GM04504 (cell line): ENCODE results near the gene IGSF21.

Source experiments
- DNase-seq: peaks from one replicate; pipeline ENCODE4 v3.0.0-alpha.2; 2012; ENCODE audit warnings: low read depth

IGSF21 gene

DNA sequence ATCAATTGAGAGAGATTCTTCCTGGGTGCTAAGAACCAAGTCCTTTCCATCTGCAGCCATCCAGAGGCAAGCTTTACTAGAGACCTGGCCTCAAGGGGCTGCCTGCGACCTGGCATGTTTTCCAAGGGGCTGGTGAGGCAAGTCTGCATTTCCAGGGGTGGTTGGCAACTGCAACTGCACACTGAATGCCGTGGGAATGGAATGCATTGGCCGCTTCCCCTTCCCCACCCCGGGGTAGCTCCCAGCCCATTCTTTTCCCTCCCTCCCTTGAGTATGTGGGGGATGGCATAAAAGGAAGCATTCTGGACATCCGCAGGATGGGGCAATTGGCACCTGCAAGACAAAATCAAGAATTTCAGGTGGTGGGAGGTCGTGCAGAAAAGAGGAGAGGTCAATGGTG, 155.1 kb downstream of the IGSF21 start:
- no peak for DNase-seq

GRCh38 chr1:18263547-18264120, 156.0 kb downstream of the IGSF21 start:
- no peak for DNase-seq

GRCh38 chr1:18264450-18265039, 156.9 kb downstream of the IGSF21 start:
- DNase-seq: no peak

GRCh38 chr1:18265641-18266040, 158.0 kb downstream of the IGSF21 start:
- no peak for DNase-seq

- no peak for DNase-seq
Measured at GRCh38 chr1:18266391-18266790, 158.8 kb downstream of the IGSF21 start.

DNA sequence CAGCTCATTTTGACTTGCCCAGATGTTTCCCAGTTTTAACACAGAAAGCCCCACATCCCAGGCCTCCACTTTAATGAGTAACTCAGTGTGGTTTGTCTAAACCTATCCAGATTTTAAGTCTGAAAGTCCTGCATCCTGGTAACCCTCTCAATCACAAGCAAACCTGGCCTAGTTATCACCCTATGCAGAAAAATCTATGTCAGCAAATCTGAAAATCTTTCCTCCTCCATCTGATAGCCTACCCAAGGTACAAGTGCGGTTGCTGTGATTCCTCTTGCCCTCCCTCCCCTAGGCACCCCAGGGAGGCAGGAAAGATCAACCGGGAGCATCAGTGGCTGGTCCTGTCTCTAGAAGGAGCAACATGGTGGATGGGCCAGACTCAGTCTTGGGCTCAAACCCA, 163.7 kb downstream of the IGSF21 start:
- no peak for DNase-seq

DNA sequence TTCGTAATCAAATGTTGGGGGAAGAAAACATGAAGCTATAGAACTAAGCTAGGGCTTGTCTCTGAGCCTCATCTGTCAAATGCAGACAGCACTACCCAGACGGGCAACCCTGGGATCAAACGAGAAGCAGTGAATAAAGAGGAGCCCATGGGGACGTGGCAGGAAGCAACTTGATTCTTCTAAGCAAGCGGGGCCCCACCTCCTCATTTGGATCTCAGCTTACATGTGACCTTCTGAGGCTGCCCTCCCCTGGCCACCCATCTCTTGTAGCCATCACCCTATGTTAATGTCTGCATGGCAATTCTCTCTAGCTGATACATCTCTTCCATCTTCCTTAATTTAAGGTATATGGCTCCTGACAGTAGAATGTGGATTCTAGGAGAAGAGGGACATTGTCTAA, 171.3 kb downstream of the IGSF21 start:
- DNase-seq: no peak

DNA sequence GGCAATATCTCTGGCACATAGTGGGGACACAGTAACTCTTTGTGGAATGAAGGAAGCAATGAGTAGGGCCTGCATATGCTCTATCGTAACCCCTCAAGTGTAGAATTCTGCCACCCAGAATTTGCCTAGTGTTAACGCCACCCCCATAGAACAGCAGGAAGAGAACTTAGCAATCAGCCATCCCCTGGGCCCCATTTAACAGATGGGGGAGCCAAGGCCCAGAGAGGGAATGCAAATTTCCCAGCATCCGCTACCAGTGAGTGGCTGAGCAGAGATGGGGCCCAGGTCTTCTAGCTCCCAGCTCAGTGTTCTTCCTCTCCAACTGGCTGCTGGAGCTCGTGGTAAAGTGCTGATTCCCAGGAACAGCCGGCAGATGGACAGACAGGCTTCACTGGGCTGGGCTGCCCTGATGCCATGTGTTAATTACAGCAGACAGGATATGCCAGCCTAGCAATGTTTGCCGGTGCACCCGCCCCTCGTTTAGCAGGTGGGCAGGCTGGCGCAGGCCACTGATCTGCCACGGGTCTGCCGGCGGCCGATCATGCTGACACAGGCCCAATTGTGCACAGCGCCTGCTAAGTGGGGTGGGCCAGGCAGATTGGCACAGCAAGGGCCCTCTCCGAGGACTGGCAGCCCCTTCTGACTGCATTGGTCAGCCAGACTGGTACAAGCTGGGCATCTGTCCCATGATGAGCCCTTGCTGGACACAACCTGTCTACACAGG, 171.9 kb downstream of the IGSF21 start:
- DNase-seq: no peak

- no peak for DNase-seq
Measured at GRCh38 chr1:18280956-18281355, 173.4 kb downstream of the IGSF21 start.

- DNase-seq: no peak
Measured at GRCh38 chr1:18282851-18283600, 175.4 kb downstream of the IGSF21 start.

- DNase-seq: no peak
Measured at GRCh38 chr1:18283601-18284385, 176.2 kb downstream of the IGSF21 start.

DNA sequence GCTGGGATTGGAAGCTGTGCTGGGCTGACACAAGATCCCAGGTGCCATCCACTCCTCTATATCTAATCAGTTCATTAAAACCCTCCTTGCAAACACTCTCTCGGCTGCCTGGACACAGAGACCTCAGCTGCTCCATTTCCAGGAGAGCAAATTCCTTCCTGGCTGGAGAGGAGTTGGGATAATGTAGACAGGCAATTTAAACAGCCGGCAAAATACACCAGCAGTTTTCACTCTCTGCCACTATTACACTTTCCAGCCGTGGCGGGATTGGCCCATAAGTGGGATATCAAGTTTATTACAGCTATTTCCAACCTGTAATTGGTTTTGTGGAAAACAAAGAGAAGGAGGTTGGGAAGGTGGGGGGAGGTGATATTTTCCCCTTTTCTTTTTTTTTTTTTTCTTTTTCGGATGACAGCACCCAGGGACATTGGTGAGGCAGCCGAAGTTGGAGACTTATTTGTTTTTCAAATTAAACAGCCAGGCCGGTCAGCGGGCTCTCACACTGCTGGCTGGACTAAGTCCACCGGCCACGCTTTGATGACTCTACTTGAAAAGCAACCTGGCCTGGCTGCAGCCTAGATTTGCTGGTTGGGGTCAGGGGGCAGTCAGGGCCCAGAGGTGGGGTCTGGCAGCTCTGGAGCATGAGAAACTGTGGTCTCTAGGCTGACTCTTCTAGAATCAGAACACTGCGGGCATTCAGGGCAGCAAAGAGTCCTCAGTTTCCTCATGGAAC, 177.4 kb downstream of the IGSF21 start:
- DNase-seq: no peak

GRCh38 chr1:18285538-18285924, 177.9 kb downstream of the IGSF21 start:
- DNase-seq: no peak

- no peak for DNase-seq
Measured at GRCh38 chr1:18288722-18289121, 181.1 kb downstream of the IGSF21 start.

DNA sequence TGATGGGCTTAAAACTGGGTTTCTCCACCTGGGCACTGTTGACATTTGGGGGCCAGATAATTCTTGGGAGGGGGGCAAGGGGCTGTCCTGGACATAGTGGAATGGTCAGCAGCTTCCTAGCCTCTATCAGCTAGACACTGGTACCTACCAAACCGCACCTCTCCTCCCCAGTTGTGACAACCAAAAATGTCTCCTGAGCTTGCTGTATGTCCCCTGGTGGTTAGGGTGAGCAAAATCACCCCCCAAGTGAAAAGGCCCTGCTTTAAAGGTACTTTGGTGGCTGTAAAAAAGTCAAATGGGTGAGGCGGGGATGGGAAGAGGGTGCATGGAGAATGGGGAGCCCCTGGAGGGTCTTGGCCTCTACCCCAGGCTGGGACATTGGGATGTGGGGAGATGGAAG, 182.0 kb downstream of the IGSF21 start:
- DNase-seq: no peak

DNA sequence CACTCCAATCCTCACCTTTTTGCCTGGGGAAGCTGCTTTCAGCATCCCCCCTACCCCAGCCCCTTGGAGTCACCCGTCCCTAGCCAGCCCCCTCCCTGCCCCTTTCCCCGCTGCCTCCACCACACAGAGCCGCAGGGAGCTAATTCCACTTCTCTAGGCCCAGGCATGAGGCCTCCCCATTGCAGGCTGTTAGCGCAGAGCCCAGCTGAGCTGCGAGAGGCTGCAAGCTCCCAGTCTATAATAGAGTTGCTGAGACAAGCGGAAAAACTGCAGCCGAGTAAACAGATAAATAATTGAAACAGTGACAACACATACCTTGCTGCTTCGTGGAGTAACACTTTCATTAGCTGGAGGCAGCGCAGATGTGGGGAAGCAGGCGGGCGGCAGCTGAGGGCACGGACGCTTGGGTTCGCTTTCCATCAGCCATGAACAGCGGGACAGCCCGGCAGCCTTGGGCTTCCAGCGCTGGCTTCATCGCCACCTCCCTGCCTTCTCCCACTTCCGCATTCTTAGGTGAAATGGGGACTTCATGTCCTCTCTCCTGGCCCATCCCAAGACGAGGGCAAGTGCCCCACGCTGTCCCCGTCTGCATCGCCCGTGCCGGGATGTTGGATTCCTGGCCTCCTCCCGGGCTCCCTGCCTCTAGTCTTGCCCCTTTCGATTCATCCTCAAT, 183.3 kb downstream of the IGSF21 start:
- DNase-seq: no peak

GRCh38 chr1:18292531-18292930, 184.9 kb downstream of the IGSF21 start:
- no peak for DNase-seq

DNA sequence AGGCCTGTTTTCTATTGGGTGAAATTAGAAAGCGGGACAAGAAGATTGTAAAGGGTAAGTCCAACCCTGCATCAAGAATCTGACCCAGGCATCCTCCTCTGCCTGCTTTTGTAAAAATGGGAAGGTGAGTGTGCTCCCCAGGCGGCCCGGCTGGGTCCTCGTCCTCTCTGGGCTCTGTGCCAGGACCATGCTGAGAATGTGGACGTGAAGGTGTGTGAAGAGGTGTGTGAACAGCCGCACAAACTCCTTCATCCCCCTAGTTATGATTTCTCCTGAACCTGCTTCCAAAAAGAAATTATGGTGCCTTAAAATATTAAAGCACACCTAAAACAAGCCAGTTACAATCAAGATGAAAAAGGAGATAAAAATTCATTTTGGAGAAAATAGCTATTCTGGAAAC, 185.7 kb downstream of the IGSF21 start:
- DNase-seq: no peak

DNA sequence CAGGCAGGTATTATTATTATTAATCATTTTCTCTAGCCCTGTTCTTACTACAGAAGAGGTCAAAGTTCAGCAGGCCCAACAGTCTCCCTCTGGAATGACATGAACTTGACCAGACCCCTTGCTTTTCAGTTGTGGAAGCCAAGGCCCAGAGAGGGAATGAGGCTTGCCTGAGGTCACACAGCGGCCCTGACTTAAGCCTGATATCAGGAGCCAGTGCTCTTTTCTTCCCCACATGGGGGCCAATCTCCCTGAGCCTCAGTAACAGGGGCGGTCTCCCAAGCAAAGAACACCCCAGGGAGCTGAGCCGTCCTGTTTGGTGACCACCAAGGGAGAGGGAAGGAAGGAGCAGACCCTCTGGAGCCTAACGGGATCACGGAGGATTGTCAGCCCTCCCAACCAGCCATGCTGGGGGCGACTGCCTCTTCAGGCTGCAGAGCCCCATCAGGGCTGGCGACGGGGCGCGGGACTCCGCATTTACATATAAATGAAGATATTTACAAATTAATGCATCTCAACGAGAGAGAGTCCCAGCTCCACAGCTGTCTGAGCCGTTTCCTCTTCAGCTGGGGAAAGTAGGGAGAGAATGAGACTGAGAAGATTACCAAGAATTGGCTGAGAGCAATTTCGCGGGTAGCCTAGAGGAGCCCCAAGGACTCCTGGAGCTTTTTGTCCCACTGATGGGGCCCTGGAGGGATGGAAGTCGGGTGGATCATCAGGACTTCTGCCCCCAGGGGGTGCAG, 187.0 kb downstream of the IGSF21 start:
- no peak for DNase-seq
